ENCODE measurements around the gene ALK.

Gene ALK

DNA sequence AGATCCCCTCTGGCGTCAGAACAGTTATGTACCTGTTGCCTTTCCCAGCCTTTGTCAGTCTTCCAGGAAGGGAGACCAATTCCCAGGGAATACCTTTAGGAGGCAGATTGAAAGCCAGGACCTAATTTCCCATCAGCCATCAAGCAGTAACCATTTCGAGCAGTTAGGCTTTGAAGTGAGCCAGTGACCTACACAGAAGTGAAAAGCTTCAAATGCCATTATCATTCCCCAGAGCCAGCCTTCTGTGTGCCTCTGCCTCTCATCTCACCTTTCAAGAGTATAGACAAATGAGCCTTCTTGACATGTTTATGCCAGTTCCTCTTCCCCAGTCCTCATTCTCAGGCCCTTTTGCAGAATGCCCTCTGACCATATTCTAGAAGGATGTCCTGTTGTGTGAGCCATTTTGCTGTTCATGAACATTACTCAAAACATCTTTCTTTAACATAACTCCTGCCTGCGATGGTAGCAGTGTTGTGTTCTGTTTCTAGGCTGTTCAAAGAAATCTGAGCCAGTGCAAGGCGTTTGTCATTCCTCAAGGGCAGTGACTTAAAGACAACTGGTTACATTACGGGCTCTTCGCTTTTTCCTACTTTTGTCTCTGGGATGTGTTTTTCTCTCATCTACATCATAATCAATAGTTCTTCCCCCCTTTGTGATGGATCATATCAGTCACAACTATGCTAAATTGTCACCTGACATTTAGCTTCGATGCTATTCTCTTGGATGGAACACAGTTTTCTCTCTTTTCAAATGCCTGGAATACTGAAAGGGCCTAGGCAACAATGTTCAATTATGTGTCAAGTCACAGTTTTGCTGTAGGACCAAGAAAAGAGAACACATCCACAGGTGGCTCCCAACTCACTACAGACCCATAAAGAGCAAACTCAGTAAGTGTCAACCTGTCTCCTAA is 138.6 kb downstream of the ALK start:
- no peak overlapping the region for H2AFZ ChIP-seq (ENCODE audit: low read depth, low read length)
- no peaks in the 10 kb centered on the region for H3K9me3 ChIP-seq (ENCODE audit: insufficient read depth, low read length)
- H4K20me1 ChIP-seq (ENCODE audit: insufficient read depth, low read length), result no peaks in the 10 kb centered on the region
- no peaks in the 10 kb centered on the region for H3K36me3 ChIP-seq (replicated peaks; ENCODE audit: low read depth, low read length)
- H3K4me3 ChIP-seq (ENCODE audit: low read length), result no peak overlapping the region
- no peaks in the 10 kb centered on the region for H3K79me2 ChIP-seq (ENCODE audit: low read length)
- no peak overlapping the region for H3K4me2 ChIP-seq (ENCODE audit: low read length)
- H3K4me1 ChIP-seq (ENCODE audit: low read length), result no peaks in the 10 kb centered on the region; the same call in 1 of the 2 replicates
- TF ChIP-seq EZH2phosphoT487 (IDR thresholded peaks at IDR 0.05; ENCODE audit: low read depth), result no peak
- TF ChIP-seq CTCF (IDR thresholded peaks at IDR 0.05; ENCODE audit: low read depth, low read length), result no peak
- H3K27me3 ChIP-seq (ENCODE audit: low read depth, low read length), result peaks cover 17% of the 10 kb centered on the region; the same call in 1 of the 2 replicates
- H3K9ac ChIP-seq (ENCODE audit: low read length), result no peak overlapping the region
- H3K27ac ChIP-seq (ENCODE audit: low read length), result no peak overlapping the region

DNA sequence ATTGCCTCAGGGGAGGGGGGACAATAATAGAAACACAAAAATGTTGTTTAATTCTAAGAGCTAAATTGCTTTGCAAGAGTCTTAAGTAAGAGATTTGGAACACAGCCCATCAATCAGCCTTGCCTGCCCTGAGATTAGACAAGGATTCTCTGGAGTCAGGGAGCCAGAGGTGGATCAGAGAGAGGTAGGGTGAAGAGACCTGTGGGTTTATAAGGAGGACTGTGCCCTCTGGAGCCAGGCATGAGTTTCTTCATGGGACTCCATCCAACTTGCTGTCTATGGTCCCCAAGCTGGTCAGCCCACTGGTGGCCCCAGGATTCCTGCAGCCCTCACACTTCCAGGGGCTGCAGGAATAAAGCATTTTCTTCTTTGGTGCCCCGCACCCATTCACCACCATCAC is 139.3 kb downstream of the ALK start:
- H3K4me1 ChIP-seq (ENCODE audit: low read length), result no peaks in the 10 kb centered on the region; the same call in 1 of the 2 replicates
- no peak overlapping the region for H3K4me2 ChIP-seq (ENCODE audit: low read length)
- TF ChIP-seq EZH2phosphoT487 (IDR thresholded peaks at IDR 0.05; ENCODE audit: low read depth), result no peak
- TF ChIP-seq CTCF (IDR thresholded peaks at IDR 0.05; ENCODE audit: low read depth, low read length), result no peak
- H2AFZ ChIP-seq (ENCODE audit: low read depth, low read length), result no peak overlapping the region
- H3K4me3 ChIP-seq (ENCODE audit: low read length), result no peak overlapping the region
- H3K9ac ChIP-seq (ENCODE audit: low read length), result no peak overlapping the region
- no peak overlapping the region for H3K27ac ChIP-seq (ENCODE audit: low read length)
- no peaks in the 10 kb centered on the region for H3K79me2 ChIP-seq (ENCODE audit: low read length)
- H3K9me3 ChIP-seq (ENCODE audit: insufficient read depth, low read length), result no peaks in the 10 kb centered on the region
- H3K36me3 ChIP-seq (replicated peaks; ENCODE audit: low read depth, low read length), result no peaks in the 10 kb centered on the region
- H3K27me3 ChIP-seq (ENCODE audit: low read depth, low read length), result peaks cover 10% of the 10 kb centered on the region; the same call in 1 of the 2 replicates
- no peaks in the 10 kb centered on the region for H4K20me1 ChIP-seq (ENCODE audit: insufficient read depth, low read length)

DNA sequence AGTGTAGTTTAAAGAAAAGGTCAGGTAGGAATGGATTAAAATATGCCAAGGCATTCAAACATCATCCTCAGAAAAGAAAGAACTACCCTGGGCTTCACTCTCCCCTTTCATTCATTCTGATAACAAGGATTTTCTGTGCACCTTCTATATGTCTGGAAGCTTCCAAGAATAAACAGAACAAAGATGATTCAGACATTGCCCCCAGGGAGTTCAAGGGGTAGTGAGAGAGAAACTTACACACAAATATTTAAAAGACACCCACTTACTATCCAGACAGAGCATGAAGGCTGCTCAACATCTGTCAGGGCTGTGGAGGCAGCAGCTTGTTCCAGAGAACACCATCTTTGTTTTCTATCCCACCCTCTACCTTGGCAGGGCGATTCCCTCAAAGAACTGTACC is 140.5 kb downstream of the ALK start:
- Histone ChIP-seq H3K9ac (ENCODE audit: low read length) (no peak overlapping the region), H3K4me1 (ENCODE audit: low read length) (no peaks in the 10 kb centered on the region; the same call in 1 of the 2 replicates), H3K79me2 (ENCODE audit: low read length) (no peaks in the 10 kb centered on the region), H3K4me2 (ENCODE audit: low read length) (no peak overlapping the region), H3K36me3 (replicated peaks; ENCODE audit: low read depth, low read length) (no peaks in the 10 kb centered on the region), H3K27me3 (ENCODE audit: low read depth, low read length) (peaks cover 10% of the 10 kb centered on the region; the same call in 1 of the 2 replicates), H3K27ac (ENCODE audit: low read length) (no peak overlapping the region), H2AFZ (ENCODE audit: low read depth, low read length) (no peak overlapping the region), H3K9me3 (ENCODE audit: insufficient read depth, low read length) (no peaks in the 10 kb centered on the region), H4K20me1 (ENCODE audit: insufficient read depth, low read length) (no peaks in the 10 kb centered on the region), H3K4me3 (ENCODE audit: low read length) (no peak overlapping the region)
- no peak for TF ChIP-seq EZH2phosphoT487 (IDR thresholded peaks at IDR 0.05; ENCODE audit: low read depth)
- TF ChIP-seq CTCF (IDR thresholded peaks at IDR 0.05; ENCODE audit: low read depth, low read length), result no peak

- H3K9ac ChIP-seq (ENCODE audit: low read length), result no peak overlapping the region
- H3K27ac ChIP-seq (ENCODE audit: low read length), result no peak overlapping the region
Observed at GRCh38 chr2:29777161-29777560, 144.2 kb downstream of the ALK start.

More at GRCh38 chr2:29777161-29777560, 144.2 kb downstream of the ALK start:
- H2AFZ ChIP-seq (ENCODE audit: low read depth, low read length), result no peak overlapping the region
- no peaks in the 10 kb centered on the region; the same call in 1 of the 2 replicates for H3K4me1 ChIP-seq (ENCODE audit: low read length)
- no peaks in the 10 kb centered on the region for H4K20me1 ChIP-seq (ENCODE audit: insufficient read depth, low read length)
- no peaks in the 10 kb centered on the region for H3K36me3 ChIP-seq (replicated peaks; ENCODE audit: low read depth, low read length)
- no peaks in the 10 kb centered on the region for H3K79me2 ChIP-seq (ENCODE audit: low read length)
- H3K4me3 ChIP-seq (ENCODE audit: low read length), result no peak overlapping the region
- no peaks in the 10 kb centered on the region for H3K9me3 ChIP-seq (ENCODE audit: insufficient read depth, low read length)
- peaks cover 8% of the 10 kb centered on the region; the same call in 1 of the 2 replicates for H3K27me3 ChIP-seq (ENCODE audit: low read depth, low read length)
- no peak for TF ChIP-seq EZH2phosphoT487 (IDR thresholded peaks at IDR 0.05; ENCODE audit: low read depth)
- TF ChIP-seq CTCF (IDR thresholded peaks at IDR 0.05; ENCODE audit: low read depth, low read length), result no peak
- no peak overlapping the region for H3K4me2 ChIP-seq (ENCODE audit: low read length)
